GM13977 (cell line): ENCODE data around the gene ARHGAP22.

Experiments used
- DNase-seq: peaks from one replicate; pipeline ENCODE4 v3.0.0; 2012; ENCODE audit warnings: low spot score
- CTCF ChIP-seq: IDR thresholded peaks from 2 replicates; pipeline ENCODE4 v1.5.1; 2012; ENCODE audit warnings: mild to moderate bottlenecking, control low read depth; ENCODE audit not compliant: insufficient read depth; ENCODE audit errors: extremely low read depth, missing control alignments
- in situ Hi-C: fragments of 300-500 bp; cut with MboI; formaldehyde crosslinking; loops from one replicate; pipeline ENCODE4 v1.12.0; 2022; ENCODE audit warnings: low sequenced_read_pairs, low pct_unique_long_range_greater_than_20kb, mixed read lengths, inconsistent platforms; ENCODE audit not compliant: unreplicated experiment

The ARHGAP22 gene

GRCh38 chr10:48480397-48481374, 124.2 kb downstream of the ARHGAP22 start:
- in situ Hi-C loops, result no loop called here
- no peak for TF ChIP-seq CTCF
- no peak for DNase-seq

- in situ Hi-C loops, result no loop called here
- DNase-seq, result no peak
- no peak for TF ChIP-seq CTCF
Measured at GRCh38 chr10:48478980-48479811, 125.7 kb downstream of the ARHGAP22 start.

- TF ChIP-seq CTCF, result no peak
- in situ Hi-C loops, result no loop called here
- no peak for DNase-seq
Measured at GRCh38 chr10:48478469-48478868, 126.4 kb downstream of the ARHGAP22 start.

DNA sequence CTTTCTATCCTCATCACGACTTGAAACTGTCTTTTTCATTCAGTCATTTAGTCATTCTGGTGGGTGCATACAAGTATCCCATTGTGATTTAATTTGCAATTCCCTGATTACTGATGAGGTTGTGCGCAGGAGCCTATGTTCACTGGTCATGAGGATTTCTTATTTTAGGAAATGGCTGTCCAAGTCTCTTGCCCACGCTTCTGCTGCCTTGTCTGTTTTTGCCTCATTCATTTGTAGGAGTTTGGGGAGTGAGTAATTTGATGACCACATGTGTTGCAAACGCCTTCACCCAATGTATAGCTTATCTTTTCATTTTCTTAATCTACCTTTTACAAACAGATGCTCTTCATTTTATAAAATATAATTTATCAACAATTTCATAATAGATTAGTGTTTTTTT, 127.3 kb downstream of the ARHGAP22 start:
- DNase-seq, result no peak
- no peak for TF ChIP-seq CTCF
- in situ Hi-C loops, result no loop called here

DNA sequence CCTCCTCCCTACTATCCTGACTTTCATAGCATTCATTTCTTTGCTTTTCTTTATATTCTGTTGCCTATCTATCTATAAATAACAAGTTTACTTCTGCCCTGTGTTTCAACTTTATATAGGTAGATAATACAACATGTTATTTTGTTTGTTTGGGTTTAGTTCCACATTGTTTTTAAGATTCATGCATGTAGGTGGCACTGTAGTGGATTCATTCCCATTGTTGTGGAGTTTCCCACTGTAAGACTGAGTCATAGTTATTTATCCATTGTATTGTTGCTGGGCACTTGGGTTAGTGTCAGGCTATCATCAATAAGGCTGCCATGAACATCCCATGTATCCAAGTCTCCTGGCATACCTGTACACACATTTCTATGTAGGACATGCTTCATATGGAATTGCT, 127.7 kb downstream of the ARHGAP22 start:
- in situ Hi-C loops, result no loop called here
- TF ChIP-seq CTCF, result no peak
- DNase-seq, result no peak

GRCh38 chr10:48476279-48476982, 128.4 kb downstream of the ARHGAP22 start:
- in situ Hi-C loops, result no loop called here
- DNase-seq, result no peak
- TF ChIP-seq CTCF, result no peak
